Adipocyte (in vitro differentiated cells): Measurements from ENCODE around the gene ELP5.
A peak's percentile ranks its signal among the peaks of the same experiment; 100 is the strongest.

Experiments
- DNase-seq: peaks from one replicate; pipeline ENCODE4 v3.0.0-alpha.2; 2015; ENCODE audit warnings: low read depth
- H3K27me3 ChIP-seq: replicated peaks from 2 replicates; pipeline ENCODE4 v1.7.0; 2013; ENCODE audit warnings: mild to moderate bottlenecking, low read length, moderate library complexity; ENCODE audit not compliant: control insufficient read depth, insufficient read depth
- H3K36me3 ChIP-seq: 2 replicates; pipeline ENCODE4 v1.7.0; 2013; ENCODE audit warnings: low read length, mild to moderate bottlenecking, moderate library complexity; ENCODE audit not compliant: control insufficient read depth, insufficient read depth, severe bottlenecking
- H3K4me1 ChIP-seq: 2 replicates; pipeline ENCODE4 v1.7.0; 2013; ENCODE audit warnings: mild to moderate bottlenecking, low read length, moderate library complexity; ENCODE audit not compliant: control insufficient read depth, insufficient read depth
- H3K4me3 ChIP-seq: 2 replicates; pipeline ENCODE4 v1.7.0; 2013; ENCODE audit warnings: mild to moderate bottlenecking, low read length, moderate library complexity
- H3K9ac ChIP-seq: 2 replicates; pipeline ENCODE4 v1.7.0; 2013; ENCODE audit warnings: mild to moderate bottlenecking, low read length, moderate library complexity
- H3K9me3 ChIP-seq: 2 replicates; pipeline ENCODE4 v1.7.0; 2013; ENCODE audit warnings: mild to moderate bottlenecking, low read length, moderate library complexity; ENCODE audit not compliant: control insufficient read depth

The ELP5 gene, protein sequence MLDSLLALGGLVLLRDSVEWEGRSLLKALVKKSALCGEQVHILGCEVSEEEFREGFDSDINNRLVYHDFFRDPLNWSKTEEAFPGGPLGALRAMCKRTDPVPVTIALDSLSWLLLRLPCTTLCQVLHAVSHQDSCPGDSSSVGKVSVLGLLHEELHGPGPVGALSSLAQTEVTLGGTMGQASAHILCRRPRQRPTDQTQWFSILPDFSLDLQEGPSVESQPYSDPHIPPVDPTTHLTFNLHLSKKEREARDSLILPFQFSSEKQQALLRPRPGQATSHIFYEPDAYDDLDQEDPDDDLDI

DNA sequence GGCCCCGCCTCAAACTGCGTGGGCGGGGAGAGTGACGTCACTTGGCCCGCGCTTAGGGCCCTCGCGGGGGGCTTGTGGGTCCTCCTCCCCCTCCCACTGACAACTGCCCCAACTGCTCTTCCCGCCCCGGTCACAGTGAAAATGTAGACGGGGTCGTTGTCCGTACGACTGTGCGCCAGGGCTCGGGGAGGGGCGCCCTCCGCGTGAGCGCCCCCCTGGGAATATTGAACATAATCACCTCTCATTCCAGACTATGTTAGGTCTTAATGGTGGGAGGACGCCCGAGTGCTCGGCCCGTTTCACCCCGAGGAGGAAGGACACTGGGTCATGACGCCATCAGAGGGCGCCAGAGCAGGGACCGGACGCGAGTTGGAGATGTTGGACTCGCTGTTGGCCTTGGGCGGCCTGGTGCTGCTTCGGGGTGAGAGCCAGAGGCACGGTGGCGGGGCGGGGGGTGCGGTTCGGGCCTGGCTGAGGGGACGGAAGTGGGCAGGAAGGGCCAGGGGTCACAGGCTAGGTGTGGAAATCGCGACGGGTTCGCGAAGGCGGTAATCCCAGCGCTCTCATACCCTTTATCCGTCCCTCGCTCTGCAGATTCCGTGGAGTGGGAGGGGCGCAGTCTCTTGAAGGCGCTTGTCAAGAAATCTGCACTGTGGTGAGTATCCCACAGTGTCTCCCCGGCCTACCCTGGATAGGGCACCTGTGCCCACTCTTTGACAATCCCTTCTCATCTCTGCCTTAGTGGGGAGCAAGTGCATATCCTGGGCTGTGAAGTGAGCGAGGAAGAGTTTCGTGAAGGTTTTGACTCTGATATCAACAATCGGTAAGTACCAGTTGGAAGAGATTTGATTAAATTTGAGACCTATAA, at the start of gene ELP5:
Gene ELP5, plus strand, starts transcription at position 40 of the 868 bp plus-strand sequence. Its CDS starts 336 bp downstream, at position 376.
- Histone ChIP-seq H3K36me3 (peaks cover 29% of the 10 kb centered on the region), H3K4me1 (peaks cover 28% of the 10 kb centered on the region), H3K9me3 (no peaks in the 10 kb centered on the region), H3K27me3 (no peaks in the 10 kb centered on the region), H3K4me3 (peak within 1 kb of the TSS; percentile 88), H3K9ac (peak within 1 kb of the TSS; percentile 97)
- DNase-seq = peak; percentile 98

DNA sequence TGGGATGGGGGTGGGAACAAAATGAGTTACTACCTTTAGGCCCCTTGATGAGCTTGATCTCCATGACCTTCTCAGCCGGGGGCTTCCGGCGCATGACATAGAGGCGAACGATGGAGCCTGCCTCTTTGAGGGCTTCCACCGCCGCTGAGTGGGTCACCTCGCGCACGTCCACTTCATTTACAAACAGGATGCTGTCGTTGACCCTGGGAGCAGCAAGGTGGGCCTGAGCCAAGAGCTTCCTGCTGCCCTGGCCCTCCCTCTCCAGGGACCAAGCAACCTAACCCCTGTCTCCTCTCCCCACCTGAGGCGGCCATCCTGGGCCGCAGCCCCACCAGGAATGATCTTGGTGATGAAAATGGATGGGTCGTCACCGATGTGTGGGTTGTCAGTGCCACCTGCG, 48.6 kb upstream of the ELP5 start:
- Histone ChIP-seq H3K9me3 (no peaks in the 10 kb centered on the region), H3K27me3 (no peaks in the 10 kb centered on the region), H3K4me3 (no peak overlapping the region), H3K4me1 (peaks cover 7% of the 10 kb centered on the region), H3K36me3 (peaks cover 31% of the 10 kb centered on the region), H3K9ac (no peak overlapping the region)
- DNase-seq = no peak

DNA sequence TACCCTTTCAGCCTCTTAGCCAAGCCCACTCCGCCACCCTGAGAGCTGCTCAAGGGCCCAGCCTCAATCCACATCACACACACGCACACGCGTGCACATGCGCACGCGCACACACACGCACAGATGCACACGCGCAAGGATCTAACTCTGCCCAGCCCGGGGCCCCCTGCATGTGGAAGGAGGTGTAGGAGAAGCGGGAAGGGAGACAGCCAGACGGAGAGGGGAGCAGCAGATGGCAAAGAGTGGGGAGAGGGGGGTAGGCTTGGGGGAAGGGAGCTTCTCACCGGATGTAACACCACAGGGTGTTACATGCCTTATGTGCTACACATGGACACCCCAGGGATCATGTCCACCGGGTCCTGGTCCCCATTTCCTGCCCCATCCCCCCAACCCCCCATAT, 47.7 kb upstream of the ELP5 start:
- H3K27me3 ChIP-seq = no peaks in the 10 kb centered on the region
- H3K4me1 ChIP-seq = peaks cover 7% of the 10 kb centered on the region
- peak overlapping the region; percentile 79 for H3K9ac ChIP-seq
- no peaks in the 10 kb centered on the region for H3K9me3 ChIP-seq
- DNase-seq = no peak
- H3K36me3 ChIP-seq = peaks cover 31% of the 10 kb centered on the region
- H3K4me3 ChIP-seq = peak overlapping the region; percentile 83

DNA sequence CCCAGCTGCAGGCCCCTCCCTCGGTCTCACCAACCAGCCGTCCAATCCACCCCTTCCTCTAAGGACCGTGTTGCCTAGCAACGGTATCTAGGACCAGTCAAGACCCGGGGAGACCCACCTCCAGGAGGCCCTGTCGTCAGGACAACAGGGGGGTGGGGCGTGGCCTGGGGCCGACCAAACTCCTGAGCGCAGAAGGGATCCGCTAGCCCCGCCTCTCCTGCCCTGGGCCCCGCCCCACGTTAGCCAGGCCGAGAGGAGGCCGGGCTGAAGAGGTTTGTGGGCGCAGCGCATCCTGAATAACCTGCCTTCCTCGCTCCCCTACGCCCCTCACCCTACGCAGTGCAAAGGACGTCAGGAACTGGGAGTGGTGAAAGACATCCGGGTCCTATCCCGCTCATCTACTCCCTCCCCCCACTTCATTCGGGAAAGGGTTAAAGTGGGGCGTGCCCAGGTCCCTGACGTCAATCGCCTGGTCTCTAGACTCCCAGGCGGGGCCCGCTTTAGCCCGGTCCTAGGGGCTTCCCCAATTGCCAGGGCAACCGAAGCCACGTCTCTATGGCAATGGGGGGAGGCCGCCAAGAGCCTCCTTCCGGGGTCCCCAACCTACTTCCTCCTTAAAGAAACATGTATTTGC, 47.1 kb upstream of the ELP5 start:
- H3K36me3 ChIP-seq = peaks cover 31% of the 10 kb centered on the region
- H3K4me3 ChIP-seq = peak overlapping the region; percentile 83
- H3K4me1 ChIP-seq = peaks cover 7% of the 10 kb centered on the region
- DNase-seq = peak; percentile 57
- no peaks in the 10 kb centered on the region for H3K9me3 ChIP-seq
- no peaks in the 10 kb centered on the region for H3K27me3 ChIP-seq
- peak overlapping the region; percentile 79 for H3K9ac ChIP-seq

DNA sequence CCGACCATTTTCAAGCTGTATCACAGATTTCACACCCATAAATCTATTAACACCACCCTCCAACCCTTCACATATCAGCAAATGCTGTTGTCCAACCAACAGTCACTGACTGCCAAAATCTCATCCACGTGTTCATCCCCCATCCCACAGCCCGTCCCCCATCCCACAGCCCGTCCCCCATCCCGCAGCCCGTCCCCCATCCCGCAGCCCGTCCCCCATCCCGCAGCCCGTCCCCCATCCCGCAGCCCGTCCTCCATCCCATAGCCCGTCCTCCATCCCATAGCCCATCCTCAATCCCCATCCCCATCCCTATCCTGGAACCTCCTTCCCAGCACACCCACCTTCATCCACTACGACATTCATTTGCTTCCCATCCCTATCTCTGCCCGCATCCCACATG, 46.5 kb upstream of the ELP5 start:
- peak overlapping the region; percentile 83 for H3K4me3 ChIP-seq
- no peak for DNase-seq
- no peaks in the 10 kb centered on the region for H3K9me3 ChIP-seq
- H3K9ac ChIP-seq = peak overlapping the region; percentile 79
- no peaks in the 10 kb centered on the region for H3K27me3 ChIP-seq
- H3K36me3 ChIP-seq = peaks cover 31% of the 10 kb centered on the region
- peaks cover 7% of the 10 kb centered on the region for H3K4me1 ChIP-seq

DNA sequence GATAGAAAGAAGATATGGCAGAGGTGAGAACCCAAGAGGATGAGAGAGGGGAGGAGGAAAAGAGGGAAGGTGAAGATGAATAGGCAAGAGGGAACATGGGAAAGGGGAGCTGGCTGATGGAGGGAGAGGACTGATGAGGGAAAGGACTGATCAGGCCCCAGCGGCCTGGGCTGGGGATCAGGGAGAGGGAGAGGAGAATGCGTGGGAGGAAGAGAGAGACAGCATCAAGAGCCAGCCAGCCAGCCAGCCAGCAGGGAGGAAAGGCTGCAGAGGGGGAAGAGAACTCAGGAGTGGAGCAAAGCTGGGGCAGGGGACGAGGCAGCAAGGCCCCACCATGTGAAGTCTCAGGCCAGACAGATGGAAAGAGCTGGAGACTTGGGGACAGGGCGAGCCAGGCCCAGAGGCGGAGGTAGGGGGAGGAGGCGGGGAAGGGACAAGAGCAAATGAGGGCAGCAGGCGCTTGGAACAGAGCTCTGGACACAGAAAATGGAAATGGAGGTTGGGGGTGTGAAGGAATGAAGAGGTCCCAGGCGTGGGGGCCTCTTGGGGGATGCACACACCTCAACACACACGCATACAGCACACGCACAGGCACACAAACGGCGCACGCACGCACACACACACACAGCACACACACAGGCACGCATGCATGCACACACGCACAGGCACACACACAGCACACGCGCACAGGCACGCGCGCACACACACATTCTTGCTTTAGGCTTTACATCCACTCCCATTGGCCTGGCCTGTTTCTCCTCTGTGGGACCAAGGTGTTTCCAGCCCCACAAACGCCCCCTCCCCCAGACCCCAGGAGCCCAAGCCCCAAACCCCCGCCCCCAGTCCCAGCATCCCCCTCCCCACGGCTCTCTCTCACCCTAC, 44.7 kb upstream of the ELP5 start:
- peak overlapping the region; percentile 26 for H3K9ac ChIP-seq
- peaks cover 17% of the 10 kb centered on the region for H3K36me3 ChIP-seq
- no peak overlapping the region for H3K4me3 ChIP-seq
- H3K9me3 ChIP-seq = no peaks in the 10 kb centered on the region
- no peaks in the 10 kb centered on the region for H3K27me3 ChIP-seq
- no peak for DNase-seq
- peaks cover 7% of the 10 kb centered on the region for H3K4me1 ChIP-seq

DNA sequence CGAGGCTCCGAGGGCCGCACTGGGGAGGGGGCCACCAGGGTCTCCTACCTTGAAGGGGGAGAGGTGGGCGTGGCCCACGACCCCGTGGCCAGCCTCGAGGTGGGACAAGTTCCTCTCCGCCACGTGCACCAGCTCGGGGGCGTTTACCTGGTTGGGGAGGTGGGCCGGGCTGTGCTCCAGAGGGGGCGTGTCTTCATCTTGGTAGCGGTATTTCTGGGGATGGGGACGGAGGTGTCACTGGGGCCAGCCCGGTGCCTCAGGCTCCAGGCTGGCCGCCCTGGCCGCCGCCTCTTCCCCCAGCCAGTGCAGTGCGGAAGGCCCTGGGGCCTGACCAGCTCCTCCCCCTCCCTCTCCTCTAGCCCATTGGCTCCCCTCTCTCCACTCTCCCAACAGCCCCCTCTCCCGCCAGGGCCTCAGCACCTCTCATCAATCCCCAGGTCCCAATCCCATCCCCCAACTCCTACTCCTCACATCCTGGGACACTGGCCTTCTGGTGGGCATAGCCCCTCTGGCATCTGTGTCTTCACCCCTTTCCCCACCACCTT, 43.9 kb upstream of the ELP5 start:
- H3K4me1 ChIP-seq = peaks cover 7% of the 10 kb centered on the region

DNA sequence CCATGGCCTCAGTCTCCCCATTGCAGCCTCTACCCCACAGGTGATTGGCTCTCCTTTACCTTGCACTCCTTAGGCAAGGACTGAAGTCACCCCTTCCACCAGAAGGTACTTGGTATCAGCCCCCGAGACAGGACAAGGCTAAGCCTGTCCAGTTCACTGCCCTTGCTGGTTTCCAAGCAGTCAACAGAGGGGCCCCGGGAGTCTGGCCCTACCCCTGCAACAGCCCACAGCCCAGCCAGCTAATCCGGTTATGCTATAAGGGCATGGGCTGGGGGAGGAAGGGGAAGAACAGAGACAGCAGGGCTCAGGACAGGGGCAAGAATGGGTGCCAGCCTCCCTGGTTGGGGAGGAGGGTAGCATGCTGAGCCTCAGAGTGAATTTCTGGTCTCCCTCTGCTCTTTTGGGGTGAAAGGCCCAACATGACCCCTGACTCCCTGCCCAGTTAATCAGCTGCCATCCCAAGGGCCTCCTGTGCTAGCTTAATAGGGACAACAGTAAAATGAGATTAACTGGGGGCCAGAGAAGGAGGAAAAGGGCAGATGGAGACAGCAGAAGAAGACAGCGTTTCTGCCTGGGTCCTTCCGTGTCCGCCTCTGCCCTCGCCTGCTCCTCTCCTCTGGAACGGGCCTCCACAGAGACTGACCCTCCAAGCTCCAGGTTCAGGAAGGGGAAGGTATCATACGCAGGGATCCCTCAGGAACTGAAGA, 43.1 kb upstream of the ELP5 start:
- Histone ChIP-seq H3K9ac (no peak overlapping the region), H3K36me3 (peaks cover 2% of the 10 kb centered on the region), H3K27me3 (no peaks in the 10 kb centered on the region), H3K4me1 (peaks cover 10% of the 10 kb centered on the region), H3K4me3 (no peak overlapping the region), H3K9me3 (no peaks in the 10 kb centered on the region)
- no peak for DNase-seq

More for the DNA sequence above, 43.9 kb upstream of the ELP5 start:
- Histone ChIP-seq H3K9ac (no peak overlapping the region), H3K27me3 (no peaks in the 10 kb centered on the region), H3K36me3 (peaks cover 10% of the 10 kb centered on the region), H3K9me3 (no peaks in the 10 kb centered on the region), H3K4me3 (no peak overlapping the region)
- DNase-seq = no peak

DNA sequence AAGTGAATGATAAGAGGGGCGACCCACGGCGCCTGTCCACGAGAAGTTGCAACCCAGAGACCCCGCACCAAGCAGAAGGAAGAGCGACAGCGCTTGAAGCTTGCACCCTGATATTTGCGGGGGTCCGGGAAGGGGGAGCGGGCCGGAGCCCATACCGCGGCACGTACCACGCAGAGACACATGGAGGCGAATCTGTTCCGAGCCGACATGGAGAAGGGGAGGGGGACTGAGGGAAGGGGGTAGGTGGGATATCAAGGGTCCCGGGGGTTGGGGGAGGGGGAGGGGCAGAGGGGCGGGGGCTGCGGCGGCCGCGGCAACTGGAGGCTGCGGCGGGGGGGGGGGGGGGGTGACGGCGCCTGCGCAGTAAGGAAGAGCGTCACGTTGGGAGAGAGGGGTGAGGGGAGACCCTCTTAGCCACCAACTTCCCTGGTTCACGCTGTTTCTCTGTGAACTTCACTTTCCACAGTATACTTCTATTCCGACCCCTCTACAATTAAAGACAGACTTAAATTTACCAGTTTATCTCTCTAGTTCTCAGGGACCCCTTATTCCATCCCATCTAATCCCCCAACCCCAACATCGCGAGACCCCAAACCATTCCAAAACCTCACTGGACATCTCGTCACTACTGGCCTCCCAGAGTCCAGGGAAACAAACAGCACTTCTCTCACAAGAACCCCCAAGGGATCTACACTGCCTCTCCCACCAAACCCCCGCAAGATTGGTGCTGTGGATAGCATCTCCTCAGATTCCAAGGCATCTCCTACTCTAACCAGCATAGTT, 40.3 kb upstream of the ELP5 start:
- no peaks in the 10 kb centered on the region for H3K9me3 ChIP-seq
- H3K9ac ChIP-seq = no peak overlapping the region
- H3K27me3 ChIP-seq = no peaks in the 10 kb centered on the region
- no peaks in the 10 kb centered on the region for H3K36me3 ChIP-seq
- H3K4me3 ChIP-seq = no peak overlapping the region
- DNase-seq = no peak
- H3K4me1 ChIP-seq = peaks cover 27% of the 10 kb centered on the region
